COLO829 (cell line): ENCODE measurements around the gene IQCK.

ENCODE experiments used
- DNase-seq: peaks from one replicate; pipeline ENCODE4 v3.0.0; 2012; ENCODE audit warnings: low spot score

IQCK gene

GRCh38 chr16:19860166-19861041, 142.3 kb downstream of the IQCK start:
- DNase-seq: no peak

GRCh38 chr16:19861133-19861532, 143.1 kb downstream of the IQCK start:
- DNase-seq: no peak

GRCh38 chr16:19861811-19862327, 143.8 kb downstream of the IQCK start:
- peak; percentile 70 for DNase-seq

GRCh38 chr16:19863990-19864389, 145.9 kb downstream of the IQCK start:
- no peak for DNase-seq

GRCh38 chr16:19864566-19864965, 146.5 kb downstream of the IQCK start:
- no peak for DNase-seq

- DNase-seq: no peak
Measured at GRCh38 chr16:19868421-19868820, 150.3 kb downstream of the IQCK start.

- no peak for DNase-seq
Measured at GRCh38 chr16:19871721-19872120, 153.7 kb downstream of the IQCK start.

GRCh38 chr16:19872179-19872863, 154.2 kb downstream of the IQCK start:
- no peak for DNase-seq

GRCh38 chr16:19872935-19873334, 154.9 kb downstream of the IQCK start:
- DNase-seq: no peak

- no peak for DNase-seq
Measured at GRCh38 chr16:19874026-19874425, 156.0 kb downstream of the IQCK start.

GRCh38 chr16:19874851-19875546, 156.9 kb downstream of the IQCK start:
- DNase-seq: no peak

GRCh38 chr16:19875900-19876299, 157.8 kb downstream of the IQCK start:
- DNase-seq: no peak

GRCh38 chr16:19876501-19877059, 158.5 kb downstream of the IQCK start:
- no peak for DNase-seq

GRCh38 chr16:19878757-19879156, 160.7 kb downstream of the IQCK start:
- no peak for DNase-seq

- no peak for DNase-seq
Measured at GRCh38 chr16:19879241-19879792, 161.2 kb downstream of the IQCK start.

- no peak for DNase-seq
Measured at GRCh38 chr16:19881028-19881427, 163.0 kb downstream of the IQCK start.

- no peak for DNase-seq
Measured at GRCh38 chr16:19881783-19882182, 163.7 kb downstream of the IQCK start.

GRCh38 chr16:19882186-19882585, 164.1 kb downstream of the IQCK start:
- no peak for DNase-seq

GRCh38 chr16:19882646-19883045, 164.6 kb downstream of the IQCK start:
- DNase-seq: no peak

- no peak for DNase-seq
Measured at GRCh38 chr16:19883296-19883965, 165.4 kb downstream of the IQCK start.

GRCh38 chr16:19883966-19884485, 166.0 kb downstream of the IQCK start:
- DNase-seq: no peak
